Stimulated activated CD4-positive, alpha-beta T cell treated with anti-CD3 and anti-CD28 coated beads, Interleukin-4, amount 100 ng/mL, for 48 hours (primary cell): ENCODE results near the gene MXRA7.
"Not testable (repeated sequence)": the region's sequence is repeated elsewhere in the genome, so short reads cannot be mapped to it uniquely, and the experiment has no call there.

ENCODE experiments used
- DNase-seq, 2 donors: peaks; one replicate each; pipeline ENCODE4 v3.0.0-alpha.2; 2020; ENCODE audit warnings: low read depth in 2 of 2

The MXRA7 gene, protein sequence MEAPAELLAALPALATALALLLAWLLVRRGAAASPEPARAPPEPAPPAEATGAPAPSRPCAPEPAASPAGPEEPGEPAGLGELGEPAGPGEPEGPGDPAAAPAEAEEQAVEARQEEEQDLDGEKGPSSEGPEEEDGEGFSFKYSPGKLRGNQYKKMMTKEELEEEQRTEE

GRCh38 chr17:76710863-76711611 is at the start of gene MXRA7:
Gene MXRA7, minus strand, starts transcription at chr17:76710965. Its CDS starts 19 bp downstream, at chr17:76710946.
- no peak for DNase-seq

DNA sequence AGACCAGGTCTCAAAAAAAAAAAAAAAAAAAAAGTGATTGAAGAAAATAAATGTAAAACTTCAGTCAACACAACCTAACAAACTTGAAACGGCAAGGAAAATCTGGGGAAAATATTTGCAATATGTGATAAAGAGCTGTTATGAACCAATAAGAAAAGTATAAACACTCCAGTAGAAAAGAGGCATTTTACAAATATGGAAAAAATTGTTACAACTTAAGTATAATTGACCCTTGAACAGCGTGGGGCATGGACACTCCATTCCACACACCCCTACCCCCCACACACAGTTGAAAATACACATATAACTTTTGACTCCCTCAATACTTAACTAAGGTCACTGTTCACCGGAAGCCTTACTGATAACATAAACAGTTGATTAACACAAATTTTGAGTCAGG is 47.8 kb upstream of the MXRA7 start:
- no peak for DNase-seq

DNA sequence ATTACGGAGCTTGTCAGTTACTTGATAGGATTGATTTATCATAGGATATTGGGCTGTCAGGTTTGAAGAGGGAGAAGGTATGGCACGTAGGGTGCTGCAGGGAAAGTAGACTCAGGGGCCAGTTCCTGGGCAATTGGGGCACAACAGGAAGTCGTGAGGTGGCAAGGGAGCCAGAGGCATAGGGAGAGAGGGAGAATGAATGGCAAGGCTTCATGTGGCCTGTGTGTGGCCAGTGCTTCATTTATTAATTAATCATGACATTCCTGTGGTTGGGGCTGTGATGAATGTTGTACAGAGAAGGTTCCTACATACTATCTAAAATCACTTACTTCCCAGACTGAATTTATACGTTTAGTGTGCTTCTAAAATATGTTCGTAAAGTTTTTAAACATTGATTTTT is 46.5 kb upstream of the MXRA7 start:
- DNase-seq, result no peak

GRCh38 chr17:76755285-76755684 is 44.5 kb upstream of the MXRA7 start:
- no peak for DNase-seq

GRCh38 chr17:76753061-76753961 is 42.5 kb upstream of the MXRA7 start:
- DNase-seq, result no peak

DNA sequence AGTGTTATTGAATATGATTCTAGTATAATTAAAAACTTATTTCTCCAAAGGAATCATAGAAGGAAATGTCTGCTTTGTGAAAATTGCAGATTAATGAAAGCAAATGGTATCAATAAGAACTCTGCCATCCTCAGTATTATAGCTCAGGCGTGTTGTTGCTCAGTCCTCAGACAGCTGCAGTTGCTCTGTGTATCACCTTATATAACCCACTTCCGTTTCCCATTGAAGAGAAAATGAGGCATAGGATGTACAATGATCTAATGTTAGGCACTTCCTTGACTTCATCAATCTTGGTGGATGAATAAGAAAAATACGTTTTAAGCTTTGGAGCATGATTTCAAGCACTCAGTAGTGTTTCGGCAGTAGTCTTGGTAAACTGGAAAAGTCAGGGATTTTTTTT is 41.2 kb upstream of the MXRA7 start:
- DNase-seq, result no peak

- DNase-seq, result no peak
Measured at GRCh38 chr17:76751416-76751993, 40.7 kb upstream of the MXRA7 start.

- DNase-seq, result no peak
Measured at GRCh38 chr17:76748657-76749056, 37.9 kb upstream of the MXRA7 start.

DNA sequence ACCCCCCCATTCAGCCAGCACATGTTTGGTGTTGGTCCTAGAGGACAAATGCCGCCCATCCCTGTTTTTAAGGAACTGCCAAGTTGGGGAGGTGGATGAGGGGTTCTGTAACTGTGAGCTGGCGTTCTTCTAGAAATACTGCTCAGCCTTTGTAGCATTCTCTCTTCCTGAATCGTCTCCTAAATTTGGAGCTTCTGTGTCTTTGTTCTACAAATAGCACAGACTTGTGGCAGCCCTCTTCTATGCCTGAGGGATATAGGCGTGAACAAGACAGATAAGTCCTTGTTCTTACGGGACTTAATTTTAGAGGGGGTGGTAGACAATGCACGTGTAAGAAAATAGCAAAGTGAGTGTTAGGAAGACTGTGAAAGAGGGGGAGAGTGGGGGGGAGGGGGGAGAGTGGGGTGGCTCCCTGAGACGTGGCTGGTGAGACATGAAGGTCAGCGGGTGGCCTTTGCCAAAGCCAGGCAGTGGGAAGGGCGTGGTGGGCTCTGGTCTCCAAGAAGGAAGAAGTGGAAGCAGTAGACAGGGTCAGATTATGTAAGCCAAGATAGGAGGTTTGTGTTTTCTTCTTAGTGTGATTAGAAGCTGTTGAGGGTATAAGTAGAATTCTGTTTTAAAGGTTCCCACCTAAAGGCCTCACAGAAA is 37.1 kb upstream of the MXRA7 start:
- DNase-seq, result no peak

- not testable (repeated sequence) for DNase-seq
Measured at GRCh38 chr17:76745785-76746184, 35.0 kb upstream of the MXRA7 start.

DNA sequence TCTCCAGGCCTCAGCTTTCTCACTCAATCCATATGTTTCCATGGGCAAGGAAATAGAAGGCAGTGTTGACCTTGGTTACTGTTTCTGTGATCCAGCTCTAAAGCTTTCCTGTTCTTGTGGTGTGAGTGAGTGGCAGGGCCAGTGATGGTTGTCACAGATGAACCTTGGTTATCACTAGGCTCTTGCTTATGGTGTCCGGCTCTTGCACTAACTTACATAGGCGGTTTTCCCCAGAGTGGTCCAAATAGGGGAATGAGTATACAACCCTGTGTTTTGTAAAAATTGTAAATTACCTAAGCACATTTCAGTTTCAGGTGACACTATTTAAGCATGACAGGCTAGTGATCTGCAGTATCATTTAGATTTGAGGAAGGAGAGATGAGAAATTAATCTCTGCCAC is 34.0 kb upstream of the MXRA7 start:
- DNase-seq, result no peak

DNA sequence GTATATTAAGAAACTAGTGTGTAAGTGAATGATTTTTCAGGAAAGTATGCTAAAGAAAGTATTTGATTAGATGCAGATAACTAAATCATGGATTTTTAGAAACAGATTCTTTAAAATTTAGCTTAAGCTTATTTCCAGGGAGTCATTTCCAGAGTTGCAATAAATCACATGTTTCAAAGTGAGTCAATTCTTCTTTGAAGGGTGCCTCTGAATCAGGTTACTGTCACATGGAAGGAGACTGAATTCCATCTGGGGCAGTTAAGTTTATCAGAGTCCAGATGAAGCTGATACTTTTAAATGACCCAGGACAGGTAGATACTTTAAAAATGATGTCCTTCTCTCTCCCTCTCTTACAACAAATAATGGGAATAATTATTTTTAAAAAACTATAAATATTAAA is 32.2 kb upstream of the MXRA7 start:
- no peak for DNase-seq

DNA sequence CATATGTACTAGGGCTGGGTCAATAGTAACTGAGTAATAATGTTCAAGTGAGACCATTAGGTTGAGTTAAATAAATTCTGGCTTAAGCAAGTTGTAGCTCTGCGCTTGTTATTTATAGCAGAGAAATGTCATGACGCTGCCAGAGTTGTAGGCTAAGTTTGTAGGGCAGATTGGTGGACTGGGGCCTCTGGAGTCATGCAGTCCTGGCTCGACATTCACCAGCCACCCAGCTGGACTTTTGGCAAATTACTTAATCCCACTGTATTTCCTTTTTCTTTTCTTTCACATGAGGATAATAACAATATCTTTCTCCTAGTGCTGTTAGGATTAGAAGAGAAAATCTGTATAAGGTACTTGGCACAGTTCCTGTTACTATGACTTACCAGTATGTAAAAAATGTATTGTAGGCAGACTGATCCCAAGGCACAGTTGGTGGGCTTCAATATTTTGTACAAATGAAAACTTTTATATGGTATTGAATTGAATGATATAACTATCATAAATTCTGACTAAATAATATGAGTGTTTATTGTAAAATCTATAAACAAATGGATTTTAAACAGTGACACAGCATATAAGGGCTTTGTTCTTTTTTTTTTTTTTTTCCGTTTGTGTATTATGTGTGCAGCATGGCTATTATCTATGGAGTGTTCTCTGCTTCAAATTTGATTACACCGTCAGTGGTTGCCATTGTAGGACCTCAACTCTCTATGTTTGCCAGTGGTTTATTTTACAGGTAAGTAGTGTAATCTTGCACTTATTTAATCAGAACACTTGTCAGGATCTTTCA is 29.8 kb upstream of the MXRA7 start:
- no peak for DNase-seq

DNA sequence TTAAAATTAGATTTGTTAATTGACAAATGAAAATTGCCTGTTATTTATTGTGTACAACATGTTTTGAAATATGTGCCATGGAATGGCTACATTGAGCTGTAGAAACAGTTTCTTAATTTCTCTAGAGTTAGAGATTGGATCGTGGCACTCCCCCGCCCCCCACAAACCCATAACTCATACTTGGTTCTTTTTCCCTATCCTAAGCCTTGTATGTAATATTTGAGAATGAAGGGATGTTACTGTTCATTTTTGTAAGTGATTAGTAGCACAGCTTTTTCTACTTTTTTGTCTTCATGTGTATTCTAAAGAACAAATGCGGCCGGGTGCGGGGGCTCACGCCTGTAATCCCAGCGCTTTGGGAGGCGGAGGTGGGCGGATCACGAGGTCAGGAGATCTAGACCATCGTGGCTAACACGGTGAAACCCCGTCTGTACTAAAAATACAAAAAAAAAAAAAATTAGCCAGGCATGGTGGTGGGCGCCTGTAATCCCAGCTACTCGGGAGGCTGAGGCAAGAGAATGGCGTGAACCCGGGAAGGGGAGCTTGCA is 28.9 kb upstream of the MXRA7 start:
- not testable (repeated sequence) for DNase-seq

DNA sequence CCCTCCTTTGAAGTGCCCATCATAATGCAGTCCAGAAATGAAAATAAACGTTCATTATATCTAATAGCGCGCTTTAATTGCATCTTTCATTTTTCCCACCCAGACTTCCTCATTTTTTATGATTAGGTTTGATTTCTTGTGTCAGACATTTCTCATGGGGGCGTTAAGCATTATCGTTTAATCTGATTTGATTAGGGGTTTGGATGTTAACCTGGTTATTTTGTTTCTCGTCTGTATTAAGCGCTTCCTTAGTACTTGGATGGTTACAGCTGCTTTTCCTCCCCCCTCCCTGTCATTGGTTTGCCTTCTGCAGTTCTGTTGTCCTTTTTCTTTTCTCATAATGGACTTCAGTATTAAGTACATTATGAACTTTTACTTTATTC is 27.7 kb upstream of the MXRA7 start:
- no peak for DNase-seq

DNA sequence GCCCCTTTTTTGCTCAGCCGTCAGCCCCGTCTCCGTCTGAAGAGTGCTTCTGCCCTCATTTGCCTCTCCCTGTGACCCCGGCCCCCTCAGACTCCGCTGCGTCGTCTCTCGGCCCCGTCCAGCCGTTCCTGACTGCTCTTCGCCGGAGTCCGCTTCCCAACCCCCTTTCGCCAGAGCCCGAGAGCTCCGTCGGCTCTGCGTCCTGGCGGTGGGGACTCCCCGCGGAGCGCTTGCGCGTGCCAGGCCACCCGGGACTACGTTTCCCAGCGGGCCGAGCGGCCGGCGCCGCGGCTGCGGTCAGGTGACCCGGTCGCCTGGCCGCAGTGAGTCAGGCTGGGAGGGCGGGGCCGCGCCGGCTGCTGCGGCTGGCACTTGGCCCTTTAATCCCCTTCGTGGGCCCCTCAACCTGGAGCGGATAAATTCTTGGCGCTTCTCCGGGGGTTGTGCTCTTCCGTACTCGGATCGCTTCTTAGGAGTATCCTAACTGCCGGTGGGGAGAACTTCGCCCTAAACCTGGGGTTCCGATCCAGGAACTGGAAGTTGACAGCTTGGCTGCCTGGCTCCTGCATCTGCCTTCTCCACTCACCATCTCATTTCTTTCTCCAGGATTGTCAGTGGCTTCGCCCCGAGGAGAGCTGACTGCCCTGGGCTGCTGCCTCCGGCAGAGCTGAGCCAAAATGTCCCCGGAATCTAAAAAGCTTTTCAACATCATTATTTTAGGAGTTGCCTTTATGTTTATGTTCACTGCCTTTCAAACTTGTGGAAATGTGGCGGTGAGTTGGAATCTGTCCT is 27.1 kb upstream of the MXRA7 start, which contains the start of gene MFSD11:
Gene MFSD11 (plus strand): TSS at position 444 of the 792 bp plus-strand sequence. CDS start 234 bp downstream, at position 678.
- peak; percentile 85 to 91 for DNase-seq

GRCh38 chr17:76737082-76737675 is 26.4 kb upstream of the MXRA7 start, which contains the start of gene SRSF2:
Gene SRSF2, minus strand, starts transcription at chr17:76737331. Its CDS starts 171 bp downstream, at chr17:76737160.
- peak; percentile 96 to 97 for DNase-seq

DNA sequence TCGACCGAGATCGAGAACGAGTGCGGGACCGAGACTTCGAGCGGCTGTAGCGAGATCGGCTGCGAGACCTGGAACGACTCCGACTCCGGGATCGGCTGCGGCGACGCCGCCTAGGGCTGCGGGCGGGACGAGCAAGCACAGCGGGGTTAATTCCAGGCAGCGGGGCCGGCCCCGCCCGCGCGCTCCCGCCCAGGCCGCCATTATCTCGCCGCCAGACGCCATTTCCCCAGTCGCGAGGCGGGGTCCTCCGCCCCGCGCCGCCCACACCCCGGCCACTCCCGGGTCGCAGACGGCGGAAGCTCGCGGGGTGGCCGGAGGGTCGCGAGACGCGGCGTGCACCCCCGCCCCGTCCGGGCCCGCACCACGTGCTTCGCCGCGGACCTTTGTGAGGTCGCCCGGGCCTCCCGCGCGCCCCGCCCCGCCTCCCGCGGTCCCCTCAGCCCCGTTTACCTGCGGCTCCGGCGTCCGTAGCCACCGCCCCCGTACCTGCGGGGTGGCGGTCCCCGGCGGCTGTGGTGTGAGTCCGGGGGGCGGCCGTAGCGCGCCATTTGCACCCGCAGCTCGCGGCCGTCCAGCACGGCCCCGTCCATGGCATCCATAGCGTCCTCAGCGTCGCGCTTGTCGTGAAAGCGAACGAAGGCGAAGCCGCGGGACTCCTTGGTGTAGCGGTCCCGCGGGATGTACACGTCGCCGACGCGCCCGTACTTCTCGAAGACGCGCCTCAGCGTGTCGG is 25.8 kb upstream of the MXRA7 start:
- DNase-seq, result peak; percentile 55 to 56
